OCI-LY1 (cell line): ENCODE results near the gene ALG5.

Source experiments
- H2AFZ ChIP-seq: fragments of 200-600 bp; sonication (generic), shearing (Covaris generic); 2 replicates; pipeline ENCODE4 v1.6.0; 2014; ENCODE audit warnings: antibody characterized with exemption, mild to moderate bottlenecking, low read length
- H3F3A ChIP-seq: fragments of 200-600 bp; sonication (generic), shearing (Covaris generic); 2 replicates; pipeline ENCODE4 v1.6.0; 2014; ENCODE audit warnings: mild to moderate bottlenecking, antibody characterized with exemption, low read length, moderate library complexity; ENCODE audit not compliant: insufficient read depth
- H3K27ac ChIP-seq: fragments of 200-600 bp; sonication (generic); 2 replicates; pipeline ENCODE4 v1.5.1; 2014; ENCODE audit warnings: low read length, mixed run types, mild to moderate bottlenecking, low read depth; ENCODE audit not compliant: poor library complexity, severe bottlenecking
- H3K27me3 ChIP-seq: fragments of 200-600 bp; sonication (generic); 2 replicates; pipeline ENCODE4 v1.6.0; 2014; ENCODE audit warnings: antibody characterized with exemption, mild to moderate bottlenecking, low read length, moderate library complexity; ENCODE audit not compliant: insufficient read depth
- H3K36me3 ChIP-seq: fragments of 200-600 bp; sonication (generic); 2 replicates; pipeline ENCODE4 v1.6.1; 2014; ENCODE audit warnings: mild to moderate bottlenecking, antibody characterized with exemption, low read length, moderate library complexity, mixed read lengths; ENCODE audit not compliant: insufficient read depth
- H3K4me1 ChIP-seq: fragments of 200-600 bp; sonication (generic); 2 replicates; pipeline ENCODE4 v1.5.1; 2014; ENCODE audit warnings: mild to moderate bottlenecking, low read length, moderate library complexity; ENCODE audit not compliant: insufficient read depth, severe bottlenecking
- H3K4me2 ChIP-seq: fragments of 200-600 bp; sonication (generic), shearing (Covaris generic); 2 replicates; pipeline ENCODE4 v1.6.1; 2014; ENCODE audit warnings: low read length
- H3K4me3 ChIP-seq: fragments of 200-600 bp; sonication (generic); 2 replicates; pipeline ENCODE4 v1.5.1; 2014; ENCODE audit warnings: low read length, low read depth, mild to moderate bottlenecking, mixed read lengths; ENCODE audit not compliant: poor library complexity, severe bottlenecking
- H3K79me2 ChIP-seq: fragments of 200-600 bp; shearing (Covaris generic); 2 replicates; pipeline ENCODE4 v1.6.1; 2016; ENCODE audit warnings: mixed run types, low read length, mixed read lengths; ENCODE audit not compliant: insufficient read depth
- H3K9ac ChIP-seq: fragments of 200-600 bp; sonication (generic), shearing (Covaris generic); 2 replicates; pipeline ENCODE4 v1.6.1; 2014; ENCODE audit warnings: mild to moderate bottlenecking, low read length, mixed read lengths
- H3K9me2 ChIP-seq: fragments of 200-600 bp; sonication (generic), shearing (Covaris generic); 2 replicates; pipeline ENCODE4 v1.6.1; 2014; ENCODE audit warnings: low read depth, mild to moderate bottlenecking, low read length, mixed read lengths
- H3K9me3 ChIP-seq: fragments of 200-600 bp; shearing (Covaris generic); 2 replicates; pipeline ENCODE4 v1.6.1; 2014; ENCODE audit warnings: low read length, mixed read lengths
- H4K20me1 ChIP-seq: fragments of 200-600 bp; sonication (generic), shearing (Covaris generic); 2 replicates; pipeline ENCODE4 v1.6.0; 2016; ENCODE audit warnings: mild to moderate bottlenecking, low read length; ENCODE audit not compliant: insufficient read depth
- CTCF ChIP-seq: fragments of 200-600 bp; sonication (generic), shearing (Covaris generic); IDR thresholded peaks from 2 replicates; pipeline ENCODE4 v1.5.1; 2017; ENCODE audit warnings: mild to moderate bottlenecking, antibody characterized with exemption, low read length, moderate library complexity, mixed read lengths
- EZH2 ChIP-seq: fragments of 200-600 bp; sonication (generic), shearing (Covaris generic); IDR thresholded peaks from 2 replicates; pipeline ENCODE4 v1.8.0; 2017; ENCODE audit warnings: borderline replicate concordance, mixed run types, mild to moderate bottlenecking, antibody characterized with exemption, low read length, moderate library complexity, mixed read lengths

The ALG5 gene

GRCh38 chr13:36997716-36998427 lies 1.3 kb downstream of the ALG5 start:
- H3K9me2 ChIP-seq: no peaks in the 10 kb centered on the region
- peaks cover 28% of the 10 kb centered on the region for H3K4me1 ChIP-seq
- H3K27me3 ChIP-seq: no peaks in the 10 kb centered on the region
- no peaks in the 10 kb centered on the region for H4K20me1 ChIP-seq
- H3F3A ChIP-seq: 0 out of 2 replicates have a peak, but pooled peaks cover 3% of the 10 kb centered on the region
- peak overlapping the region; percentile 90 for H3K4me2 ChIP-seq
- H3K27ac ChIP-seq: no peak overlapping the region
- no peaks in the 10 kb centered on the region for H3K9me3 ChIP-seq
- no peak overlapping the region for H2AFZ ChIP-seq
- peaks cover 33% of the 10 kb centered on the region for H3K79me2 ChIP-seq
- TF ChIP-seq EZH2 (no peak), CTCF (no peak)
- H3K36me3 ChIP-seq: peaks cover 31% of the 10 kb centered on the region
- H3K9ac ChIP-seq: peak overlapping the region; percentile 90
- peak overlapping the region; percentile 87 for H3K4me3 ChIP-seq

GRCh38 chr13:36992362-36992761 lies 6.8 kb downstream of the ALG5 start:
- Histone ChIP-seq H3K27ac (no peak overlapping the region), H3K36me3 (peaks cover 77% of the 10 kb centered on the region)
- TF ChIP-seq CTCF (no peak), EZH2 (no peak)

GRCh38 chr13:36986462-36987240 lies 12.5 kb downstream of the ALG5 start:
- Histone ChIP-seq H3K27me3 (no peaks in the 10 kb centered on the region), H2AFZ (no peak overlapping the region), H3K9me2 (no peaks in the 10 kb centered on the region), H3K9ac (no peak overlapping the region), H3K4me3 (no peak overlapping the region), H3K79me2 (no peaks in the 10 kb centered on the region), H3K27ac (no peak overlapping the region), H3K9me3 (no peaks in the 10 kb centered on the region), H3K4me2 (no peak overlapping the region), H3K36me3 (peaks cover 57% of the 10 kb centered on the region), H3K4me1 (no peaks in the 10 kb centered on the region), H4K20me1 (no peaks in the 10 kb centered on the region), H3F3A (no peaks in the 10 kb centered on the region)
- TF ChIP-seq EZH2: no peak
- TF ChIP-seq CTCF: no peak

More at GRCh38 chr13:36992362-36992761, 6.8 kb downstream of the ALG5 start:
- Histone ChIP-seq H3K4me2 (no peak overlapping the region), H3F3A (no peaks in the 10 kb centered on the region), H3K4me1 (no peaks in the 10 kb centered on the region), H3K4me3 (no peak overlapping the region), H3K79me2 (peaks cover 15% of the 10 kb centered on the region; the same call in 1 of the 2 replicates), H4K20me1 (no peaks in the 10 kb centered on the region), H2AFZ (no peak overlapping the region), H3K9ac (no peak overlapping the region), H3K9me2 (no peaks in the 10 kb centered on the region), H3K27me3 (no peaks in the 10 kb centered on the region), H3K9me3 (no peaks in the 10 kb centered on the region)
